GM21529 (cell line): ENCODE results near the gene ASRGL1.
"Not testable (repeated sequence)": the region's sequence is repeated elsewhere in the genome, so short reads cannot be mapped to it uniquely, and the experiment has no call there.

ENCODE experiments used
- ATAC-seq: cut with Tn5 transposase; IDR thresholded peaks from one replicate; pipeline ENCODE4 v1.9.1; 2021; ENCODE audit not compliant: unreplicated experiment

Gene ASRGL1

DNA sequence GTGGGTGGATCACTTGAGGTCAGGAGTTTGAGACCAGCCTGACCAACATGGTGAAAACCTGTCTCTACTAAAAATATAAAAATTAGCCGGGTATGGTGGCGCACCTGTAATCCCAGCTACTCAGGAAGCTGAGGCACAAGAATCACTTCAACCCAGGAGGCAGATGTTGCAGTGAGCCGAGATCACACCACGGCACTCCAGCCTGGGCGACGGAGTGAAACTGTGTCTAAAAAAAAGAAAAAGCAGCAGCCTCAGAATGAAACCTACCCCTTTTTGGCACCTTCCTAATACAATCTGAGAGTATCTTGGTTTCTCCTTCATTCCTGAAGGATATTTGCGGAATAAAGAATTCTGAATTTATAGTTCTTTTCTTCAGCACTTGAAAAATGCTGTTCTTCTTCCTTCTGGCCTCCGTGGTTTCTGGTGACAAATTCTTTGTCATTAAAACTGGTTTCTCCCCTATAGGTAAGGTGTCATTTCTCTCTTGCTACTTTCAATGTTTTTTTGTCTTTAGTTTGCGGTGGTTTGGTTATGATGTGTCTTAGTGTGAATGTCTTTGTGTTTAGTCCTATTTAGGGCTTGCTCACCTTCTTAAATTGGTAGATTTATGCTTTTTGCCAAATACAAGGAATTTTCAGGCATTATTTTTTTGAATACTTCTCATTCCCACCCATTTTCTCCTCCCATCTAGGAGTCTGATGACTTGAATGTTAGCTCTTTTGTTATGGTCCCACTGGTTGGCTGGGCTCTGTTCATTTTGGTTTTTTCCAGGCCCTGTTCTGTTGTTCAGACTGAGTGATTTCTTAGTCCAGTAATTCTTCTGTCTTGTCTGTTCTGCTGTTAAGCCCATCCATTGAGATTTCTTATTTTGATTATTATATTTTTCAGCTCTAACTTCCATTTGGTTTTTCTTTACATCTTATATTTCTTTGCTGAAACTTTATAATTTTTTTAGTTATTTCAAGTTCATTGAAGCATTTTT lies 15.4 kb downstream of the ASRGL1 start:
- ATAC-seq: peak; percentile 48

DNA sequence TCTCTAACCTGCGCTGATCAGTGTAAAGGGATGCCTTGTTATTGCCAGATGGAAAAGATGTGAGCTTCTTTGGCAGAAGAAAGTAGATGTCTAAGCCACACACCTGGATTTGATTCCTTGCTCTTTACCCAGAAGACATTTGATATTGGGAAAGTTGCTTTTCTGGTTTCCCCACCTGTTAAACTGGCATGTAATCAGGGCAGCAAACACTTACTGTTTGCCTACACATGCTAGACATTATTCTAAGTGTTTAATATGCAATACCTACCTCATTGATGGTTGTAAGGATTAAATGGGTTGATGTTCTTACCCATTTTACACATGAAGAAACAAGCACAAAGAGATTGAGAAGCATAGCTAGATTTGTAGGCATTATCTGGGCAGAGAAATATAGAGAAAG lies 16.6 kb downstream of the ASRGL1 start:
- no peak for ATAC-seq

DNA sequence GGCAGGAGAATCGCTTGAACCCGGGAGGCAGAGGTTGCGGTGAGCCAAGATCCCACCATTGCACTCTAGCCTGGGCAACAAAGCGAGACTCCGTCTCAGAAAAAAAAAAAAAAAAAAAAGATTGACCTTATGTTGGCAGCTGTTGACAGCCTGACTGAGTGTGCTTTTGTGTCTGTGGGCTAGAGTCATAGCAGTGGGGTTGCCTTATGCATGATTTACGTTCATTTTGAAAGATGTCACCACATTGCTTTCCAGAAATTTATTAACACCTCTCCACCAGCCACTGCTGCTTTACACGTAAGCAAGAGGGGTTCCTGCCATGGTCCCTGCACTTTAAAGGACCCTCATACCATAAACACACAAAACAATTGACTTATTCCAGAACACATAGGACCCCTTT lies 21.0 kb downstream of the ASRGL1 start:
- no peak for ATAC-seq

DNA sequence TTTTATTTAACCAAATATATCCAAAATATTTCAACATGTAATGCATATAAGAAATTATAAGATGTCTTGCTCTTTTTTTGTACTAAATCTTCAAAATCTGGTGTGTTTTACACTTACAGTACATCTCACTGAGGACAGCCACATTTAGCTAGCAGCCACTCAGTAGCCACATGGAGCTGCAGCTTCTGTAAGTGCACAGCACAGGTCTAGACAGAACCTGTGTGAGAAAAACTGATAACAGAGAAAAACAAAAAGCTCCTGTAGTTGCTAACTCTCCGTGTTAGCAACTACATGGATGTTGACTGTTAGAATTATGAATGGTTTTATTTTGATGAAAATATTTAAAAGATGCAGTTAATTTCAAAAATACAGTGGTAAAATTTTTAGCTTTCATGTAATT lies 22.2 kb downstream of the ASRGL1 start:
- ATAC-seq: no peak

DNA sequence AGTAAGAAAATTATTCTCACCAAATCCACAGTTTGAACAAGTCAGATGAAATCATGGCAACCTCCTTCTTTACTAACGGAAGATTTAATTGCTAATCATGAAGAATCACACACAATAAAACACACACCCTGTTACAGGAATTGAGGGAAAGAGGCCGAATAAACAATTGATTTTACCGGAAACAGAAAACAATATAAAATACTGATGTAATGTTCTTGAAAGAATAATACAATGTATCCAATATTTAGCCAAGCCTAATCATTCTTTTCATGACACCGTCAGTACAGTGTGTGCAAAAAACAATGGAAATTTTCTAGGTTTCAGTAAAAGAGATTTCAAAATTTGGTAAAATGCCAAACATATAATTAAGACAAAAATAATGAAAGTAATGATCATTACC lies 23.4 kb downstream of the ASRGL1 start:
- ATAC-seq: no peak

DNA sequence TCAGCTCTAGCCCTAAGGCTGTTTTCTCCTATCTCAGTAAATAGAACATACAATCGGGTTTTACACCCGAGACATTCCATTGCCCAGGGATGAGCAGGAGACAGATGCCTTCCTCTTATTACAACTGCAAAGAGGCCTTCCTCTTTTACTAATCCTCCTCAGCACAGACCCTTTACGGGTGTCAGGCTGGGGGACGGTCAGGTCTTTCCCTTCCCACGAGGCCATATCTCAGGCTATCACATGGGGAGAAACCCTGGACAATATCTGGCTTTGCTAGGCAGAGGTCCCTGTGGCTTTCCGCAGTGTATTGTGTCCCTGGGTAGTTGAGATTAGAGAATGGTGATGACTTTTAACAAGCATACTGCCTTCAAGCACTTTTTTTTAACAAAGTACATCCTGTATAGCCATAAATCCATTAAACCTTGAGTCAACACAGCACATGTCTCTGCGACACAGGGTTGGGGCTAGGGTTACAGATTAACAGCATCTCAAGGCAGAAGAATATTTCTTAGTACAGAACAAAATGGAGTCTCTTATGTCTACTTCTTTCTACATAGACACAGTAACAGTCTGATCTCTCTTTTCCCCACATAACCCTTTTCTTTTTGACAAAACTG lies 31.7 kb downstream of the ASRGL1 start:
- ATAC-seq: not testable (repeated sequence)

DNA sequence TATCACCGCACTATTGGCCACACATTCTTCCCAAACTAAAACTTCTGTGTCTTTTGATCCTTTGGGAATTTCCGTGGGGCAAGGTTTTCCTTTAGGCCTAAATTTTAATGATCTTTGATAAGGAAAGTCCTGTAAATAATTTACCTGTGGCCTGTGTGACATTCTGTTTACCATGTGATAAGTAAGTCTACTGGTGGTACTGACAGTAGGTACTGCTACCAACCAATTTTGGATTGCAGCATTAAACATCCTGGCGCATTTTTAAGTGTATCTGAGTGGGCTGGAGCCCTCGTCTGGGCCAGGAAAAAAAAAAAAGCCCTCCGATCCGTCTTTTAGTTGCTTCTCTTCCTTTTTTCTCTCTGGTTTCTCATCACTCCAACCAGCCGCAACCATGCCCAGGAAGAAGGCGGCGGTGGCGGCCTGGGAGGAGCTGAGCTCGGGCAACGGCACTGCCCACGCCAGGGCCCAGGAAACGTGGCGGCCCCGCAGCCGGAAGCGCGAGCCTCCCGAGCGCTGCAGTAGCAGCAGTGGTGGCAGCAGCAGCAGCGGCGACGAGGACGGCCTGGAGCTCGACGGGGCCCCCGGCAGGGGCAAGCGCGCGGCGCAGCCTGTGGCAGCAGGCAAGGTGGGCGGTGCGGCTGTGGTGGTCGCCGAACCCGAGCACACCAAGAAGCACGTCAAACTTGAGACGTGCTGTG lies 33.6 kb downstream of the ASRGL1 start:
- ATAC-seq: no peak

DNA sequence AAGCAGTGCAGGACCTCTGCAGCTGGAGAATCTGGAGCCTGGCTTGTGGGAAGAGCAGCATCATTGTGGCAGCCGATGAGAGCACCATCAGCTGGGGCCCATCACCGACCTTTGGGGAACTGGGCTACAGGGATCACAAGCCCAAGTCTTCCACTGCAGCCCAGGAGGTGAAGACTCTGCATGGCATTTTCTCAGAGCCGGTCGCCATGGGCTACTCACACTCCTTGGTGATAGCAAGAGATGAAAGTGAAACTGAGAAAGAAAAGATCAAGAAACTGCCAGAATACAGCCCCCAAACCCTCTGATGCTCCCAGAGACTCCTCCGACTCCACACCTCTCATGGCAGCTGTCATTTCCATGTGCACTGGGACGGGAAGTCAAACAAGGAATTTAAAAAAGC lies 35.6 kb downstream of the ASRGL1 start:
- ATAC-seq: no peak

DNA sequence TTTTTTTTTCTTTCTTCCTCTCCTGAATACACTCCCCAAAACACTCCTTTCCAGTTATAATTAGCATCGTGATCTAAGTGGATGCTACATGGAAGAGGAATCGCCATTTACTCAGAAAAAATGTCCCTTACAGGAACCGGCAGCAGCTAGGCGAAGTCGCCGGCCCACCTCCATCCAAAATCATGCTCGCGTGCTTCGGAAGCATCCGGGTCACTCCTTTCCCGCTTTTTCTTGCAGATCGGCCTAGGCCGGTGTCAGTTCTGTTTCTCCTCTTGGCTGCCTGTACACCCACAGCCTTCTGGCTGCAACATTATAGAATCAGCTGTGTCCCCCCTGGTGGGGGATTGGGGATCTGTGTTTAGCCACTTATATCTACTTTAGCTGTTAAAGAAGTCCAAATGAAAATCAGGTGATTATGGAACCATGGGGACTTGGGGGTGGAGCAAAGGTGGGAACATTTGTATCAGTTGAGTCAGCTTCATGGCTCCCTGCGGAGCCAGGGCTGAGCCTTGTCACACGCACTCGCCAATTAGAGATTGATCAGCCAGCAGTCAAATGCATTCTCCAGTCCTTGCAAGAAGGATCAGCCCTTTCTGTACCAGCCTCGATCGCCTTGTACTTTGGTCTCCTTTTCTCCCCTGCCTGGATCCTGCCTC lies 36.3 kb downstream of the ASRGL1 start:
- ATAC-seq: no peak

DNA sequence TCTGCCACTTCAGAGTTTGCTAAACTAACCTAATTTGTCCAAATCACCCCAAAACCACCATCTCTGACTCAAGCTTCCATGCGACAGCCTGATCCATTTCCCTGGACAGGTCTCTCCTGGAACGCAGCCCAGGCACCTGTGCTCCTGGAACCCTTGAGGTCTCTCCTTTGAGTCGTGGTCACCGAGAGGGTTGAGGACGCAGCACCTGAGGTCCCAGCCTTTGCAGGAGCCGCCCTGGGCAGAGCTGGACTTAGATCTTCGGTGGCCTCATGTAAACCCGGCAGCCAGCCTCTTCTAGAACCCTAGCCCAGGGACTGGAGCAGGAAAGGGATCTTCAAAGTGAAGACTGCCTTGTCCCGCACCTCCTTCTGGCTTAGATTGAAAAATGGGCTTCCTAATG lies 37.6 kb downstream of the ASRGL1 start:
- no peak for ATAC-seq

DNA sequence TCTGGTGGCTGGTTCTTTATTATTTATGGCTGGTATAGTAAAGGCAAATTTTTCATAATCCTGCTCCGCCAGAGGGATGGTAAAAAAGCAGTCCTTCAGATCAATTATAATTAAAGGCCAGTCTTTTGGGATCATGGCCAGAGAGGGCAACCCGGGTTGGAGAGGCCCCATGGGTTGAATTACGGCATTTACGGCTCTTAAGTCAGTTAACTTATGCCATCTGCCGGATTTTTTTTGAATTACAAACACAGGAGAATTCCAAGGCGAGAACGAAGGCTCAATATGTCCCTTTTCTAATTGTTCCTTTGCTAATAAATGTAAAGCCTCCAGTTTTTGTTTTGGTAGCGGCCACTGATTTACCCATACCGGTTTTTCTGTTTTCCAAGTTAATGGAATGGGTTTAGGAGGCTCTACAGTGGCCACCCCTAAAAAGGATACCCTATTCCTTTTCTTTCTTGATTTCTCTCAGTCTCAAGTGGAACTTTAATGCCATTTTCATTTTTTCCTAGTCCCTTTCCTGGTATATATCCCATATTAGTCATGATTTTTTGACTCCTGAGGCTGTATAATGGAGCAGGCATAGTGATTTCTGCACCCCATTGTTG lies 41.3 kb downstream of the ASRGL1 start:
- ATAC-seq: not testable (repeated sequence)

DNA sequence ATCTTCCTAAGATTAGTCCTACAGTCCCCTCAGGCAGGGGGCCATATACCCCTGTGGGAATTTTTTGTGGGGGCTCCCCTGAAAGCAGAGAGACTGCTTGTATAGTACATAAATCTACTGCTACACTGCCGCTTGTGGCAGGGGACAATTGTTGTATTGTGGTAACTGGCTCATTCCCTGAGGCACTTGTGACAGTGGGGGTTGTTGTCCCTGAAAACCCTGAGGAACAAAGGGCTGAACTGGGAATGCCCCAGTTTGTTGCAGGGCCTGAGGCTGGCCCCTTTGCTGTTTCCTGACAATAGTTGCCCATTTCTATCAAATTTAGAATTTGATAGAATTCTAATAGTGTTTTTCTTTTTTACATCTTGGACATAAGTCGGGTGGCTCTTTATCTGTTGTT lies 42.3 kb downstream of the ASRGL1 start:
- not testable (repeated sequence) for ATAC-seq

DNA sequence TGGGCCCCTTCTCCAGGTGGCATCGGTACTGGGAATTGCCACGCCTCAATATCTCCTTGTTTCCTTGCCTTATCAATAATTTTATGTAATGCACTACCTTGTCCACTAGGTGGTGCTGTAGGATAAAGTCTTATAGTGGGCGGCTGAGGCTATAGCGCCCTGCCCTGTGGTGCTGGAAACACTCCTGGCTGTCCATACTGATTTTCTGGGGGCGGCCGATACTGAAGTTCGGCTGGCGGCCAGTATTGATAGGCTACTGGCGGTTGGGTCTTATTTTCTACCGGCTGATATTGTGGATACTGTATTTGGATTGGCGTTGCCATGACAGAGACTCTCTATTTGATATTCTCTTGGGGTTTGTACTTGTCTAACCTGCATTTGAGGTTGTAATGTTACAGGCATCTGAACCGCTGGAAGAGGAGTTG lies 43.6 kb downstream of the ASRGL1 start:
- ATAC-seq: not testable (repeated sequence)

DNA sequence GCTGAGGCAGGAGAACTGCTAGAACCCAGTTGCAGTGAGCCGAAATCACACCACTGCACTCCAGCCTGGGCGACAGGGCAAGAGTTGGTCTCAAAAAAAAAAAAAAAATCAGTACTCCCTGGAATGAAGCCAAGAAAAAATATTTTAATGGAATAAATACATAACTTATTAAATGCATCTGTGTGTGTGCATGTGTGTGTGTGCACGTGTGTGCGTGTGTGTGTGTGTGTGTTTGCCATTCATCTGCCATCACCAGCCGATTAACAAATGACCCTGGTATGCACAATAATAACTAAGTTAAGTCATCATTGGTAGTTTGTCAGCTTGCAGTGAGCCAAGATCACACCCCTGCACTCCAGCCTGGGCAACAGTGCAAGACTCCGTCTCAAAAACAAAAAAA lies 46.6 kb downstream of the ASRGL1 start:
- no peak for ATAC-seq

DNA sequence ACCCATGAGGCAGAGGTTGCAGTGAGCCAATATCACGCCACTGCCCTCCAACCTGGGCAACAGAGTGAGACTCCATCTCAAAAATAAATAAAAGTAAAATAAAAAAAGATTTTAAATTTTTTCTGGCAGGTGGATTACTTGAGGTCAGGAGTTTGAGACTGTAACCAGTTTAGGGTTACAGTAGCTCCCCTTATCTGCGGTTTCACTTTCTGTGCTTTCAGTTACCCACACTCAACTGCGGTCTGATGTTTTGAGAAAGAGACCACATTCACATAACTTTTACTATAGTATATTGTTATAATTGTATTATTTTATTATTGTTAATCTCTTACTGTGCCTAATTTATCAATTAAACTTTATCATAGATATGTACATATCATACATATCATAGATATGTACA lies 48.8 kb downstream of the ASRGL1 start:
- ATAC-seq: not testable (repeated sequence)

DNA sequence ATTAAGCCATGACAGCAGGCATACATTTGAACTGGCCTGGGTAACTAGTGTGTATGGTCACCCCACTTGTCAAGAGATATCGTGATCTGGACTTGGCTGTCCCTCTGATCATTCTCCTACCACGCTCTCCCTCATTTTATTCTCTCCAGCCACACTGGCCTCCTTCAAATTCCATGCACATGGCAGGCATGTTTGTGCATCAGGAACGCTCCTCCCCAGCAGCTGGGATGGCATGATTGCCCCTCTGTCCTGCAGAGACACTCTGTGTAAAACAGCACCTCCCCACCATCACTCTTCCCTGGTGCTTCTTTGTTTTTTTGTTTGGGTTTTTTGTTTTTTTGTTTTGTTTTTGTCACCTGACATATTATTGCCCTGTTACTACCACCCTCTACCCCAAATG lies 50.1 kb downstream of the ASRGL1 start:
- ATAC-seq: no peak

DNA sequence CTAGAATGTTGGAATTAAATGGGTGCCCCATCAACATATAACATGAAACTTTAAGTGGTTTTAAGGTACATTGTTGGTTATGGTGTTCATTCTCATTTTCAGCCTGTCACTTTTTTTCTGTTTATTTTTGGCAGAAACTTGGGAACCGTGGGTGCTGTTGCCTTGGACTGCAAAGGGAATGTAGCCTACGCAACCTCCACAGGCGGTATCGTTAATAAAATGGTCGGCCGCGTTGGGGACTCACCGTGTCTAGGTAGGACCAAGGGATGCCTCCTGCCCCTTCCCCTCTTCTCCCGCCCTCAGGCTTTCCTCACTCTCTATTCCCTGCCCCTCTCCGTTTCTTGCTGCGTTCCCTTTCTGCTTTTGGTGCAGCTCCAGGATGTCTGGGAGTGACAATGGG lies 51.8 kb downstream of the ASRGL1 start:
- no peak for ATAC-seq

DNA sequence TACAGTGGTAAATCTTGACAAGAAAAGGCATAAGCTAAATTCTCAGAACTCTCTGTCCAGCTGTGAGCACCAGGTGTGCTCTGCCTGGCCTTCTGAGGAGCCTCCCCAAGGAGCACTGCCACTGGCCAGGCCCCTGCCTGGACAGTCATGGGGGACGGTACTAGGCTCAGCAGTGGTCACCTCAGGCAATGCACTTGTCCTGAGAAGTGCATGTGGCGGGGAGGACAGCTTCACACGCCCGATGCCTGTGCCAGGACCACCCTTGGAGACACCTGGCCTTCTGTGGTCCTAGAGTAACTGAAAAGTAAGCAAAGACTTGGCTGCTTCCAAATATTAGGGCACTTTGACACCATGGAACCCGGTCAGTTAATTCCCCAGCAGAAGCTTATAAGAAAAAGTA lies 53.0 kb downstream of the ASRGL1 start:
- ATAC-seq: no peak

DNA sequence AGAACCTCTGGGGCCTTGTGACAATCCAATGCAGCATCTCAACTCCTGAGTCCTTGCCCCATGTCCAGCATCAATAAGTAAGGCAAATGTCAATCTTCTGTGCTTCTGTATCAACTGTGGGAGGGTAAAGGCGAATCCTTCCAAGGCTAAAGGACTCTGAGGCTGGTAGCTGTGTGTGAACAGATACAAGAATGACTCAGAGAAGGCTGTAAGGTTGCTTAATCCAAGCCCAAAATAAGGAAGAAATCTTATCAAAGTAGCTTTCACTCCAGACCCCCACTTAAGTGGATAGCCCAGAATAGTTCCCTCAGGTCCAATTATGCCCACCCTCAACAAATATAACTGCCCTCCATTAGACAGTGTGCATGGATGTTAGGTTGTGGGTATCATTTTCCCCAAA lies 53.5 kb downstream of the ASRGL1 start:
- no peak for ATAC-seq

DNA sequence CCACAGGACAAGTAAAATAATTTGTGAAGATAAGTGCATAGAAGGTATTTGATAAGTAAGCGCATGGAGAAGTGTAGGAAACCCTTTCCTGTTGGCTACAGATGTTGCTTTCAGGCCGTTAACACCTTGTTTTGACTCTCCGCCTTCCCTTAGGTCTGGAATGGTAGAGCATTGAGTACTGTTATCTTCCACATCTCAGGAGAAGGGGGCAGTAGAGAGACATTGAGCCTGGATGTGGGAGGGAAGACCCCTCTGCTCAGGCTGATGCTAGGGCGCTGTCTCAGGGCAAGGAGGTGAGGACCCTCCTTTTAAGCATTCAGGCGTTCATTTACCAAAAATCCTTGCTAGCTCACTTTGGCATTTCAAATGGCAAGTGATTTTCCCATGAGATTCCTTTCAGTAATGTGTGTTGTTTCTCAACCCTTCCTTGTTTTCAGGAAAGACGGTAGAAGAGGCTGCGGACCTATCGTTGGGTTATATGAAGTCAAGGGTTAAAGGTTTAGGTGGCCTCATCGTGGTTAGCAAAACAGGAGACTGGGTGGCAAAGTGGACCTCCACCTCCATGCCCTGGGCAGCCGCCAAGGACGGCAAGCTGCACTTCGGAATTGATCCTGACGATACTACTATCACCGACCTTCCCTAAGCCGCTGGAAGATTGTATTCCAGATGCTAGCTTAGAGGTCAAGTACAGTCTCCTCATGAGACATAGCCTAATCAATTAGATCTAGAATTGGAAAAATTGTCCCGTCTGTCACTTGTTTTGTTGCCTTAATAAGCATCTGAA lies 54.6 kb downstream of the ASRGL1 start:
- no peak for ATAC-seq
